Astrocyte (in vitro differentiated cells and primary cell): ENCODE data around the gene MIDN.

Experiments
- CTCF ChIP-seq: IDR thresholded peaks from 2 replicates; pipeline ENCODE4 v1.5.1; 2011; ENCODE audit warnings: low read depth, mild to moderate bottlenecking, inconsistent platforms, low read length, moderate library complexity; ENCODE audit not compliant: insufficient read depth
- EZH2 ChIP-seq: IDR thresholded peaks from 2 replicates; pipeline ENCODE4 v1.6.1; 2012; ENCODE audit warnings: mild to moderate bottlenecking, low read length, inconsistent platforms; ENCODE audit not compliant: insufficient read depth

DNA sequence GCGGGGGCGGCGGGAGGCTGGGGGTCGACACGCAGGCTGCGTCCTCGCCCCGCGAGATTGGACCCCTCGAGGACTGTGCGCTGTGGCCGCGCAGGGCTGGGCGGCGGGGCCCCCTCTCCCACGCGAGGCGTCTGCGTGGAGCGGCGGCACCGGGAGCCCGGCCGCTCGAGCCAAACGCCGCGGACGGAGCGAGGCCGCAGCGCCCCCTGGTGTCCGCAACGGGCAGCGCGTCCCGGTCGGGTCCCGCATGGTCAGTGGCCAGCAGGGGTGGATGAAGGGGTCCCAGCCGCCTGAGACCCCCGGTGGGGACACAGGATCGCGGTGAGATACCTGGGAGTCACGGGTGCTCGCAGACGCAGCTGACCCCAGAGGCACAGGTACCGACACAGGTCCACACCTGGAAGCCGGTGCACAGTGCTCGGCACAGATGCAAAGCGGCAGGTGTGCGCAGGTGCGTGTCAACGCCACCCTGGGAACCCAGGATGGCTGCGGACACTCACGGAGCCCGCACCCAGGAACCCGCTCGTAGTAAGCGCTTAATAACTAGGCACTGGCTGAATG lies 18.6 kb downstream of the MIDN start:
- peak; percentile 49 for TF ChIP-seq CTCF
- TF ChIP-seq EZH2 = no peak
